ENCODE data around the gene HS6ST3.
"Not testable (repeated sequence)": the region's sequence is repeated elsewhere in the genome, so short reads cannot be mapped to it uniquely, and the experiment has no call there.

Gene HS6ST3

GRCh38 chr13:96091164-96092117 is 1.5 kb downstream of the HS6ST3 start:
- peak; percentile 20 for DNase-seq (ENCODE audit: extremely low spot score)
- TF ChIP-seq, protein P1, sequence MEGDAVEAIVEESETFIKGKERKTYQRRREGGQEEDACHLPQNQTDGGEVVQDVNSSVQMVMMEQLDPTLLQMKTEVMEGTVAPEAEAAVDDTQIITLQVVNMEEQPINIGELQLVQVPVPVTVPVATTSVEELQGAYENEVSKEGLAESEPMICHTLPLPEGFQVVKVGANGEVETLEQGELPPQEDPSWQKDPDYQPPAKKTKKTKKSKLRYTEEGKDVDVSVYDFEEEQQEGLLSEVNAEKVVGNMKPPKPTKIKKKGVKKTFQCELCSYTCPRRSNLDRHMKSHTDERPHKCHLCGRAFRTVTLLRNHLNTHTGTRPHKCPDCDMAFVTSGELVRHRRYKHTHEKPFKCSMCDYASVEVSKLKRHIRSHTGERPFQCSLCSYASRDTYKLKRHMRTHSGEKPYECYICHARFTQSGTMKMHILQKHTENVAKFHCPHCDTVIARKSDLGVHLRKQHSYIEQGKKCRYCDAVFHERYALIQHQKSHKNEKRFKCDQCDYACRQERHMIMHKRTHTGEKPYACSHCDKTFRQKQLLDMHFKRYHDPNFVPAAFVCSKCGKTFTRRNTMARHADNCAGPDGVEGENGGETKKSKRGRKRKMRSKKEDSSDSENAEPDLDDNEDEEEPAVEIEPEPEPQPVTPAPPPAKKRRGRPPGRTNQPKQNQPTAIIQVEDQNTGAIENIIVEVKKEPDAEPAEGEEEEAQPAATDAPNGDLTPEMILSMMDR (IDR thresholded peaks at IDR 0.05; ENCODE audit: control extremely low read depth, extremely low read depth, low read depth, missing control alignments): no peak
- ChIA-PET CTCF (no interaction called here), POLR2A (no interaction called here)

DNA sequence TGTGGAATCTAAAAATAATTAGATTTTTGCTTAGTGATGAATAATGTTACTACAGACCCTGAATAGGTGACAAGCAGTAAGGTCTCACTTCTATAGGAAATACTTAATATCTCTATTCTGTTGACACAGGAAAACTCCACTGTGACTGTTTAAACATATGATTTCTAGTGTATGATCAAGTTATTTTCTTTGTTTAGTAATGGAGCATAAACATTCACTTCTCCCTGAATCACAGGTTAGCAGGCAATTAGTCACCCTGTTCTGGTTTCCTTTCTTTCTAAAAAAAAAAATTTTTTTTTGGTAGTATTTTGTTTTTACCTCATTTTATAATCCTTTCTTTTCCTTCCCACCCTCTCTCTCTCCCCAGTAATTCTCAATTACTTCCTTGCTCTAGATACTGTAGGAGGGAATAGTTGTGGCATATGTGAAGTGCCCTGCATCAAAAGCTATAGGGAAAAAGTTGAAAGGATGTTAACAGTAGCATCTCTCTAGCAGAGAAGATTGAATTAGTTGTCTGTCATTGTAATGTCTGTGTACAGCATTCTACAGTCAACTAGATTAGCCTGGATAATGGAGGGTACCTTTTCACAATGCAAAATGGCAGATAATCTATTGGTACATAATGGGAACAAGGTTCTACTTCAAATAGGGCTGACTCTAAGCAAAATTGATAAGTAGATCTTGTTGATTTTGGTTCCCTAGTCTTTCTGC is 3.5 kb downstream of the HS6ST3 start:
- TF ChIP-seq, protein P1 (IDR thresholded peaks at IDR 0.05; ENCODE audit: control extremely low read depth, extremely low read depth, low read depth, missing control alignments): no peak
- ChIA-PET POLR2A (no interaction called here), CTCF (interaction anchor here (1.1 to 1.2 kb wide), 2 partner anchors 16 to 20 kb away, joined by 3 to 4 read pairs; no protein-coding TSS in a partner anchor)
- no peak for DNase-seq (ENCODE audit: extremely low spot score)

DNA sequence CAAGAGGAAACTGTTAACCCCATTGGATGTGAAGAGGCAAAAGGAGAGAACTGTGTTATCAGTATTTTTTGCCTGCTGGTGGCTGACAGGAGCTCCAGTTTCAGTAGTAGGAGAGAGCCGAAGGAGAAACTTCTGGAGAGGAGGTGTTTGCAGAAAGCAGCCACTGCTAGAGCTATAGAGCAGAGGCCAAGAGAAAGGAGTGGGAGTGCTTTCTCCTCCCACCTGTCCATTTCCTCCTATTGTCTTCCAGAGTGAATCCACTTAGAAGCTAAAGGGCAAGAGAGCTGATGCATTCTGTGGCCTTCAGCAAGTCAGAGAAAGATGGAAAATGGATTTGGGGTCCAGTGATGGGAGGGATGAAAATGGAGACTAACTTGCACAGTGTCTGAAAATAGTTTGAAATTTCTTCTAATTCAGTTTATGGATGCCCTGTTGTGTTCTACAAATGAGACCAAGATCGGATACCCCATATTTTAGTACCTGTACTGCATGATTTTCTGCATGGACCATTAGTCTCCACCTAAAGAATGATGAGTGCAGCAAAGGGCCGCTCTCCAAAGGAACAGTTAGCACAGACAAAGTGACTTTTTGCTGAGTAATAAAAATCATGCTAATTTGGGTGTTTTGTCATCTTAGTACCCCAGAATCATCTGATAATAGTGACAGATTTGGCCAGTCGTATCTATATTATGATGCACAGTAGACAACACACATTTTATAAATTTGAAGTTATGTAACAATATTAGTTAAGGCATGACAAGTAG is 10.7 kb downstream of the HS6ST3 start:
- TF ChIP-seq, protein P1 (IDR thresholded peaks at IDR 0.05; ENCODE audit: control extremely low read depth, extremely low read depth, low read depth, missing control alignments): no peak
- no peak for DNase-seq (ENCODE audit: extremely low spot score)
- POLR2A ChIA-PET: no interaction called here
- CTCF ChIA-PET: no interaction called here

DNA sequence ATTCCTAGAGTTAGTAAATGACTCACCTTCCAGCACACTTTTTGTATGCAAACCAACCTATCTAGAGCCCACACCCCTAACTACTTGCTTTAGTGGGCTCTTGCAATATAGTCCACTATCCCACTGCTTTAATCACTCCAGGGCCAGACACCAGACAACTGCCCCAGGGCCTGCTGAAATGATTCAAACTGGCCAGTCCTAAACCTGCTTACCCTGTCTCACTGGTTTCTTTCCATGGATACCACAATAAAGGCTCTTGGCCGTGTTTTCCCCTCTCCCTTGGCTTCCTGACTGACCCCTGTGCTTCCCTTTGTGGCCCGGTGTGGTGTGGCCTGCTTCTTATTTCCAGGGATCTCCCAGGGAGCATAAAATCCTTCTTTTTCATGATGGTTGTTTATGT is 14.6 kb downstream of the HS6ST3 start:
- ChIA-PET CTCF (interaction anchor here (1.0 kb wide), 1 partner anchor 28 kb away, joined by 3 read pairs; no protein-coding TSS in a partner anchor), POLR2A (no interaction called here)
- TF ChIP-seq, protein P1 (IDR thresholded peaks at IDR 0.05; ENCODE audit: control extremely low read depth, extremely low read depth, low read depth, missing control alignments): no peak
- no peak for DNase-seq (ENCODE audit: extremely low spot score)

GRCh38 chr13:96108072-96108471 is 18.2 kb downstream of the HS6ST3 start:
- CTCF ChIA-PET; POLR2A ChIA-PET; DNase-seq (ENCODE audit: extremely low spot score): not testable (repeated sequence)

DNA sequence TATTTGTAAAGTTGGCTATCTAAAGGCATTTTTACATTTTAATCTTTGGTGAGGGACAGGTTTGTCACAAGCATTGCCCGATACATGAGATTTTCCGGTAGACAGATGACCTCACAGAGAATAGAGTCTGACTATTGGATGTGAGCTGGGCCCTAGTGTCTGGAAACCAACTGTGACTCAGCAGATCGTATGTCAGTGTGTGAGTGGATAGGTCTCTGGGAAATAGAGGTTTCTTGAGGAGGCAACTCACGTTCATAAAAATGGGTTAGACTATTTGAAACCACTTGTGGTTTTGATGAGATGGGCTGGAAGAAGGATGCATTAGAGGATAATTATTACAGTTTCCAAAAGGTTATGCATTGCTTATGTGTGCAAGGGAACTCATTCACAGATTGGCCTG is 19.2 kb downstream of the HS6ST3 start:
- TF ChIP-seq, protein P1 (IDR thresholded peaks at IDR 0.05; ENCODE audit: control extremely low read depth, extremely low read depth, low read depth, missing control alignments): no peak
- ChIA-PET POLR2A (no interaction called here), CTCF (interaction anchor here (1.0 kb wide), 2 partner anchors 12 to 16 kb away, joined by 3 to 4 read pairs; no protein-coding TSS in a partner anchor)
- no peak for DNase-seq (ENCODE audit: extremely low spot score)

All from GM10248 (cell line).